Myocyte (in vitro differentiated cells): Measurements from ENCODE around the gene KDM1B. TPM values are rescaled to one million over a fixed set of nuclear protein-coding genes. Genes with fewer than 3 reads are reported as not detected.

Experiments
- DNase-seq: peaks from one replicate; pipeline ENCODE4 v3.0.0-alpha.2; 2012; ENCODE audit warnings: low read depth
- total RNA-seq: library from RNA; depleted of rRNA; stranded (reverse); fragments of >200 nt; gene quantifications from 2 replicates; pipeline ENCODE4 v1.2.3, GENCODE V29; 2014

The KDM1B gene
- total RNA-seq, 1 donor from 2014 or later, result 18.5 TPM

DNA sequence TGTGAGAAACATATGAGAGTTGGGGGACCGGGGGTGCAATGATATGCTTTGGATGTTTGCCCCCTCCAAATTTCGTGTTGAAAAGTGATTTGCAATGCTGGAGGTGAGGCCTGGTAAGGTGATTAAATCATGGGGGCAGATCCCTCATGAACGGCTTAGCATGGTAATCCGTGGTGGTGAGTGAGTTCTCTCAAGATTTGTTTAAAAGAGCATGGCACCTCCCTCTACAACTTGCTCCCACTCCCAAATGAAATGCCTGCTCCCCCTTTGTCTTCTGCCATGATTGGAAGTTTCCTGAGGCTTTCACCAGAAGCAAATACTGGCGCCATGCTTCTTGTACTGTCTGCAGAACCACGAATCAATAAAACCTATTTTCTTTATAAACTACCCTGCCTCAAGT lies 106.7 kb downstream of the KDM1B start:
- no peak for DNase-seq

DNA sequence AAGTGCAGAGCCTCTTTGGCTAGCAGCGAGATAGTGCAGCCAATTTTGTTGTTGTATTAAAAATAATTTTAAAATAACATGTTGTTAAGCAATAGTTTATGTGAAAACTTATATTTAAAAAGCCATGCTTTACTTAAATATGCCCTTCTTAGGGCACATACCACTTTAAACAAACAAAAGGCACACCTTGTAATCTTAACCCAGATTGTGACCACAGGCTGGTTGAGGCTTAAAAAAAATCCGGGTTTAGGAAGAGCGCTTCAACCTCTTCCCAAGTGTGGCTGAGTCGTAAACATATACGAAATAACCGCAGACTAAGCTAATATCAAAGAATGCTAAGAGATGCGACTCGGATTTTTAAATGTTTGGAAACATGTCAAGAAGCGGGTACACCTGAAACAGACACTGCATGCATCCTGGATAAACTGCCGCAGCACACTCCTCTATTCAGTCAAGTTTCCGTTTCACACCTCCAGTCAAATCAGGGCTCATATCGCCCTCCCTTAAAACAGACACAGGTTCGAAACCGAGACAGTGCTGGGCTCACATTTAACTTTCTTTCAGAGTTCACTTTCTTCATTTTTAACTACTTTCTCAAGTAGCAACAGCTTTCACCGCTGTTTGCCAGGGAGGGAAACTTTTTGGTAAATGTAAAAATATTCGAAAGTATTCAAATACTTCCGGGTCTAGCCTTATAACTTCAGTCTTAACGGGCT lies 107.6 kb downstream of the KDM1B start:
- no peak for DNase-seq

DNA sequence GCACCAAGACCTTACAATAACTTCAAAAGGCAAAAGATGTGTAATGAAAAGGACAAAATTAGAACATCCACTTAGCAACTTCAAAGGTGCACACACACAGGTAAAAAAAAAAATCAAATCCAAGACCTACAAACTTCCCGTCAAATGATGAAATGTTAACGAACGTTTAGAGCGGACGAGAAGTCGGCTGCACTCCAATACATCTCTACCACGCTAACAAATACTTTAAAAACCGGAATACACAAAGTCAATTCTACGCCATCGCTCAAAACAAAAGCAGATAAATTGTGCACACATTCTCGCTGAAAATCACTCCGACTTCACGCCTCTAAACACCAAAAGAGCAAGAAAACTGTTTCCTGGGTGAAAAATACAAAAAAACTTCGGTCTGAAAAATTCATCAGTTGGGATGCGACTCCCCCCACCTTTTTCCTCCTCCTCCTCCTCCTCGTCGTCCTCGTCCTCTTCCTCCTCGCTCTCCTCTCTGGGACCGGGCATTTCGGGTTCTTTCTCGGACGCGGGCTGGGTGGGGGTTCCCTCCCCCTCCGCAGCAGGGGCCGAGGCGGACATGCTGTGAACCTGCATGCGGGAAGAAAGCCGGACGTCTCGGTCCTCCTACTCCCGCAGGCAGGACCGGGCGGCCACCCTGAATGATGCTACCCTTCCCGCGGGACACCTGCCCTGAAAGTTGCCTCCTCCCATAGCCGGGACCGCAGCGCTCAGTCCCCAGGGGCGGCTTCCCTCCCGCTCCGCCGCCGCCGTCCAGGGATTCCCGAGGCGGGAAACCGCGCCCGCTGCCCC lies 108.4 kb downstream of the KDM1B start:
- peak; percentile 10 for DNase-seq

DNA sequence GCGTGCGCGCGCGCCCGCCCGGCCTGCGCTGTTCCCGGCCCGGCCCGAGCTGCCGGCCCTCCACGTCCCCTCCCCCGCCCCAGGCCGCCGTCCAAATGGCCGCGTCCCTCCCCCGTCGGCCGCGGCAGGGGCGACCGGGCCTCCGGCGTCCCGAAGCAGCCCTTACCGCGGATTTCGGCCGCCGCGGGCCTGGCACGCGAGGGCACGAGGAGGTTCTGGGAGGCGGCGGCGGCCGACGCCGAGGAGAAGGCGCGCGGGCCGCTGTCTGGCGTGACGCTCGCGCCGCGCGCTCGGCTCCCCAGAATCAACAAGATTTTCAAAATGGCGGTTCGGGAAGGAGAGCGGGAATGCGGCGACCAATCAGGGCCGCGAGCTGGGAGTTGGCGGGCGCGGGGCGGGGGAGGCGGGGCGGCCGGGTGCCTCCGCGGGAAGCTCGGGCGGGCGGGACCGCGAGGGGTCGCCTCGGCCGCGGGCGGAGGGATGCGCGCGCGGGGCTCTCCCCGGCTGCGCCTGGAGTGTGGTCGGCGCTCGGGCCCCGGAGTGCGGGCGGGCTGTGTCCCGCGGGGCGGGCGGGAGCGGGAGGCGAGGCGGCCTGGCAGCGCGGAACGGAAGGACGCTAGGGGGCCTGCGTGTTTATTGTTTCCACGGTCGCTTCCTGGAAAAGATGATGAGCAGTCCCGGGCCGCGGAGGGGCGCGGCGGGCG lies 109.1 kb downstream of the KDM1B start, which contains the start of gene DEK:
Gene DEK, minus strand, starts transcription at position 312 of the 704 bp plus-strand sequence. CDS start 543 bp downstream, outside the sequence.
- peak; percentile 90 for DNase-seq

DNA sequence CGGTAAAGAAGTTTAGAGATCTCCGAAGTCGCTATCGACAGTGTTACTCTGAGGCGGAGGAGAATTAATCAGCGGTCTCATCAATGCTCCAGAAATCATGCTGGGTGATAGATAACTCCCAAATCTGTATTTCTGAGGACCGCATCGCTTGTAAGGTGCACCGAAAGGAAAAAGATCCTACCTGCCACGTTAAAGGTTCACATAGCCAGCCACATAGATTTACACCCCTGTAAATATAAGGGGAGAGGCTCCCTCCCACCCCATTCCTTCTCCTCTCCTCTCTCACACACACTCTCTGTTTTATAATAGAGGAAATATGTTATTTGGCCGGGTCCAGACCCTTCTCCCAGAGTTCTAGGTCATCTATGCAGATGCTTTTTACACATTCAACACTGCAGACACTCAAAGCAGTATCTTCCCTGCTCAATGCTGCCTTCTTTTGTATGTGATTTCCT lies 109.7 kb downstream of the KDM1B start:
- no peak for DNase-seq

DNA sequence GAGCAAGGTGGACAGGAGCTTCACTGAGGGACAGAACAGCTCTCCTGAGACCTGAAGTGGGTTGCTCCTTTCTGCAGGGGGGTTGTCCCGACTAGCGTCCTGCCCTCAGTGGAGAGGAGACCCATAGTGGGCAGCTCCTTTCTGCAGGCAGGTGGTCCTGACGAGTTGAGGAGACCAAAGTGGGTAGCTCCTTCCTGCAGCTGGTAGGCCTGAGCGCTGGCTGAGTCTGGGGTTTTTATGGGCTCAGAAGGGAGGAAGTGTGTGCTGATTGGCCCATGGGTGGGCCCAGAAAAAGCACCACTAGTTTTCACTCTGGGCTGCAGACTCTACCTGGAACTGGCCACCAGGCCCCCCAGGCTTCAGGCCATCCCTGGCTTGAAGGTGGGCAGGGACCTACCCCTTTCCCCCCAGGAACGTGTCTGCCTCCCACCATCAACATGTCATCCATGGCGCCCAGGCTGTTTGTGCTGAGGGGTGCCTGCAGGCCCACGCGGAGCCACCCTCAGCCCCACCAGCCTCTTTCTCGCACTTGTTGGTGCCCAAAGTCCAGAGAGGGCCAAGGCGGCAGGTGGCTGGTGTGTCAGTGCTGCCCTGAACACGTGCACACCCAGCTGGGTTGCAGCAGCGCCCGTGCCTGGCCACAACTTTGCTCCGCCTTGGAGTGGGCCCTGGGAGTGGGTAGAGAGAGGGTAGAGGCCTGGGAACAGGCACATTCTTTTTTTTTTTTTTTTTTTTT lies 110.7 kb downstream of the KDM1B start:
- DNase-seq, result no peak

DNA sequence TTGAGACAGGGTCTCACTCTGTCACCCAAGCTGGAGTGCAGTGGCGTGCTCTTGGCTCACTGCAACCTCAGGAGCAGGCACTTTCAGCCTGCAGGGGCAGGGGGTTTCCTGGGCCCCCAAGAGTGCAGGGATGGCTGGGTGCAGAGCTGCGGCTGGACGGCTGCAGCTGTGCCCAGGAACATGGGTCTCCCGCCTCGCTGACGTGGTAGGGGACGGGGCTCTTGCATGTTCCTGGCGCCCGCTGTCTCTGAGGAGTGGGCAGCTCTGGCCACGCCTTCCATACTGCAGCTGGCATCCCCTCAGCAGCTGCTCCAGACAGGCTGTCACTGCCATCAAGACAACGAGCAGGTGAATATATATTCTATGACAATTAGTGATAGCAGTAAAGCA lies 111.3 kb downstream of the KDM1B start:
- DNase-seq, result no peak

DNA sequence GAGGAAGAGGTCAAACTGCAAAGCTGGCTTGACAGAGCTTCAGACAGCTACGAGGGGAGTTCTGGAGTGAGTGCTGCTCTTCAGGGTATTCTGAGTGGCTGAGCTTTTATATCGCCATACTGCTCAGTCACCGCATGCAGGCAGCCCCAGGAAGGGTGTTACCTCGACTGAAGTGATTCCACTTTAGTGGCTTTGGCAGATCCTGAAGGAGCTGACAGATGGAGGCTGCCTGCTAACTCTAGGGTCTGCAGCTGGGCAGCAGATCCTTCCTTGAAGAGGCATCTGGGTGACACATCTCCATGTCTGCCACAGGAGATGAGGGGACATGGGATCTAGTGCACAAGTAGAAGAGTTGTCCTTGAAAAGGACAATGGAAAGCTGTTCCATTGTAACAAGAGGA lies 112.8 kb downstream of the KDM1B start:
- DNase-seq, result no peak

DNA sequence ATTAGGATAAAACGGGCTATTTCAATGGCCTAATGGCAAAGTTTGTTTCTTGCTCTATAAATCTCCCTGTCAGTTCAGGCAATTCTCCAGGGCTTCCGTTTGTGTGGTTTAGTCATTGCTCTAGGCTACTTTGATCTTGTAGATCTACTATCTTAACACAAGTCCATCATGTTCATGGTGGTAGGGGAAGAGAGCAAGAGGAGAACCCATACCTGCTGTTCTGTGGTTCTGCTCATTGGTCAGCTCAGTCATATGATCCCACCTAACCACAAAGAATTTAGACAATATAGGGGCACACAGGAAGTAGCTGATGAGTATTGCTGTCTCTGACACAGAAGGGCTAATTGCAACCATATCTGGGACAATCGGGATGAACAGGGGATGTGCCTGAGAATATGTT lies 114.0 kb downstream of the KDM1B start:
- peak; percentile 18 for DNase-seq

DNA sequence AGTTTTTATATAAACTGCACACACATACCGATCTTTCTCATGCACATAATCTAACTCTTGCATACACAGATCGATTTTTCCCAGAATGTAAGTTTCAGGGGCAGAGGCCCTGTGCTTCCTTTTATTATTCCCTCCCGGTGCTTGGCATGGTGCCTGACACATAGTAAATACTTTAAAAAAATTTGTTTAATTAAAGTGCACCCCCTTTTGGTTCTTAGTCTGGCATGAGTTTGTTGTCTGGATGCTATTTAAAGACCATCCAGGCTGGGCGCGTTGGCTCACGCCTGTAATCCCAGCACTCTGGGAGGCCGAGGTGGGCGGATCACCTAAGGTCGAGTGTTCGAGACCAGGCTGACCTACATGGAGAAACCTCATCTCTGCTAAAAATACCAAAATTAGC lies 114.5 kb downstream of the KDM1B start:
- peak; percentile 49 for DNase-seq

DNA sequence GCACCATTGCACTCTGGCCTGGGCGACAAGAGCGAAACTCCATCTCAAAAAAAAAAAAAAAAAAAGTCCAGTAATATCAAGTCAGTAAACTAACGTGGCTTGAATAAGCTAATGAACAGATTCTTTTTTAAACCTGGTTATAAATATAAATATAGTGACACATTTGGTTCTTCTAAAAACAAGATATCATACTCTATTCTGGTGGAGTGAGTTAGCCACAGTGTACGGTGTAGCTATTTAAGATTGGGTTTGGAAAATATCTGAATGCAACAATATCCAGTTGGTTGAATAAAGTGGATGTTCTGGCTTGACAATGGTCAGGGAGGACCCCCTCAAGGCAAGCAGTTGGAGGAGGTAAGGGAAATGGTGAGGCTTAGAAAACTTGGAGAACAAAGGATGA lies 115.0 kb downstream of the KDM1B start:
- DNase-seq, result peak; percentile 41

Other genes starting within 250 kb of the KDM1B start
- 51.2 and 84.5 TPM in 2 replicates for gene KIF13A, start 167.8 kb upstream of the KDM1B start, total RNA-seq
- gene NHLRC1, start 32.7 kb upstream of the KDM1B start, total RNA-seq, result 3.4 and 4.1 TPM in 2 replicates
- 8.3 and 13.2 TPM in 2 replicates for gene TPMT, start 345 bp upstream of the KDM1B start, total RNA-seq
- 90.8 and 136 TPM in 2 replicates for gene DEK, start 109.1 kb downstream of the KDM1B start, total RNA-seq
- gene RNF144B, start 231.9 kb downstream of the KDM1B start, total RNA-seq, result 3.2 and 6.7 TPM in 2 replicates